HUDEP-2 (cell line): ENCODE data around the gene ADGRB3.
"Not testable (repeated sequence)": the region's sequence is repeated elsewhere in the genome, so short reads cannot be mapped to it uniquely, and the experiment has no call there.

Experiments
- DNase-seq, 76 experiments: peaks; one replicate each; lab custom pipeline; 2025; ENCODE audit not compliant: unreplicated experiment in 76 of 76; lab: John Stamatoyannopoulos, UW

ADGRB3 gene

GRCh38 chr6:68642977-68643376 is 7.9 kb downstream of the ADGRB3 start:
- no peak for DNase-seq

- no peak for DNase-seq
Measured at GRCh38 chr6:68649669-68650068, 14.6 kb downstream of the ADGRB3 start.

GRCh38 chr6:68650142-68650541 is 15.1 kb downstream of the ADGRB3 start:
- DNase-seq = no peak

- no peak for DNase-seq
Measured at GRCh38 chr6:68651011-68651985, 16.2 kb downstream of the ADGRB3 start.

GRCh38 chr6:68652117-68652536 is 17.0 kb downstream of the ADGRB3 start:
- DNase-seq = no peak

GRCh38 chr6:68653074-68653705 is 18.1 kb downstream of the ADGRB3 start:
- DNase-seq = peak in 1 of 76 experiments; percentile 10

GRCh38 chr6:68653706-68654089 is 18.6 kb downstream of the ADGRB3 start:
- DNase-seq = no peak

- no peak for DNase-seq
Measured at GRCh38 chr6:68654134-68654533, 19.1 kb downstream of the ADGRB3 start.

- DNase-seq = no peak
Measured at GRCh38 chr6:68655028-68655427, 19.9 kb downstream of the ADGRB3 start.

- DNase-seq = no peak
Measured at GRCh38 chr6:68657374-68658139, 22.5 kb downstream of the ADGRB3 start.

- no peak for DNase-seq
Measured at GRCh38 chr6:68658338-68658737, 23.3 kb downstream of the ADGRB3 start.

GRCh38 chr6:68673255-68673654 is 38.2 kb downstream of the ADGRB3 start:
- no peak for DNase-seq

- DNase-seq = no peak
Measured at GRCh38 chr6:68675548-68675947, 40.5 kb downstream of the ADGRB3 start.

- not testable (repeated sequence) for DNase-seq
Measured at GRCh38 chr6:68676094-68676493, 41.0 kb downstream of the ADGRB3 start.

GRCh38 chr6:68677058-68677457 is 42.0 kb downstream of the ADGRB3 start:
- DNase-seq = no peak

GRCh38 chr6:68679399-68679798 is 44.3 kb downstream of the ADGRB3 start:
- DNase-seq = no peak

GRCh38 chr6:68680264-68680663 is 45.2 kb downstream of the ADGRB3 start:
- DNase-seq = no peak

GRCh38 chr6:68689910-68690309 is 54.8 kb downstream of the ADGRB3 start:
- DNase-seq = no peak

- no peak for DNase-seq
Measured at GRCh38 chr6:68691120-68691519, 56.0 kb downstream of the ADGRB3 start.

- no peak for DNase-seq
Measured at GRCh38 chr6:68693271-68693670, 58.2 kb downstream of the ADGRB3 start.

- DNase-seq = no peak
Measured at GRCh38 chr6:68695403-68695802, 60.3 kb downstream of the ADGRB3 start.
